H1 (cell line): Measurements from ENCODE around the gene CSNK1G2. TPM values are rescaled to one million over a fixed set of nuclear protein-coding genes. Genes with fewer than 3 reads are reported as not detected.

Experiments
- CTCF ChIA-PET: fragments of 300-600 bp; sonication (Branson Sonifier 250); formaldehyde crosslinking; loops from one replicate; lab custom pipeline; 2021; ENCODE audit not compliant: partially characterized antibody; lab: Charles Lee
- POLR2A ChIA-PET: fragments of 300-600 bp; sonication (Branson Sonifier 250); formaldehyde crosslinking; loops from one replicate; lab custom pipeline; 2021; ENCODE audit warnings: inconsistent platforms; ENCODE audit not compliant: partially characterized antibody; lab: Charles Lee
- DNase-seq, 2 experiments: peaks; one replicate each; pipeline versions ENCODE4 v3.0.0 to v3.0.0-alpha.2; 2010 to 2022; ENCODE audit warnings: low spot score in 2 of 2, low read depth in 1 of 2, mixed read lengths in 1 of 2
- FAIRE-seq: peaks from 2 replicates; lab custom pipeline; 2011; peaks lifted over from hg19 to GRCh38; lab: Jason Lieb, UNC
- H2AFZ ChIP-seq: 2 replicates; pipeline ENCODE4 v1.8.1; 2012; ENCODE audit warnings: low read length, inconsistent platforms
- H2AK5ac ChIP-seq: 2 replicates; pipeline ENCODE4 v1.6.1; 2013; ENCODE audit warnings: low read depth, low read length
- H2BK120ac ChIP-seq: replicated peaks from 2 replicates; pipeline ENCODE3; 2013; ENCODE audit warnings: low read depth, low read length, inconsistent platforms
- H2BK12ac ChIP-seq: 2 replicates; pipeline ENCODE4 v1.6.1; 2013; ENCODE audit warnings: low read depth, low read length
- H2BK15ac ChIP-seq: 2 replicates; pipeline ENCODE4 v1.6.1; 2013; ENCODE audit warnings: low read length
- H2BK20ac ChIP-seq: 2 replicates; pipeline ENCODE4 v1.6.1; 2013; ENCODE audit warnings: low read length
- H2BK5ac ChIP-seq: 2 replicates; pipeline ENCODE4 v1.6.1; 2013; ENCODE audit warnings: low read depth, low read length
- H3K14ac ChIP-seq: 2 replicates; pipeline ENCODE4 v1.6.1; 2013; ENCODE audit warnings: inconsistent platforms; ENCODE audit not compliant: insufficient read length
- H3K18ac ChIP-seq: 2 replicates; pipeline ENCODE4 v1.6.1; 2013; ENCODE audit warnings: low read length; ENCODE audit errors: extremely low read depth
- H3K23ac ChIP-seq: 2 replicates; pipeline ENCODE4 v1.6.1; 2013; ENCODE audit warnings: inconsistent platforms; ENCODE audit not compliant: insufficient read length
- H3K23me2 ChIP-seq: 2 replicates; pipeline ENCODE4 v1.6.1; 2013; ENCODE audit warnings: low read depth, low read length
- H3K27ac ChIP-seq: 2 replicates; pipeline ENCODE4 v1.6.1; 2011; ENCODE audit warnings: low read depth, low read length, inconsistent platforms
- H3K27me3 ChIP-seq, 4 experiments: replicated peaks in 1 of 4; 1 replicate in 1 of 4; 2 replicates in 3 of 4; pipeline versions ENCODE4 v1.6.1 to v1.8.1; 2011 to 2013; ENCODE audit warnings: low read length in 3 of 4, mild to moderate bottlenecking in 3 of 4, inconsistent platforms in 2 of 4, mixed read lengths in 2 of 4, moderate library complexity in 1 of 4; ENCODE audit not compliant: control insufficient read depth in 3 of 4, insufficient read depth in 3 of 4; ENCODE audit errors: extremely low read depth in 1 of 4
- H3K36me3 ChIP-seq, 4 experiments: 2 replicates each; pipeline versions ENCODE4 v1.6.1 to v1.8.1; 2011 to 2013; ENCODE audit warnings: mild to moderate bottlenecking in 4 of 4, low read length in 3 of 4, moderate library complexity in 2 of 4, control low read depth in 1 of 4, inconsistent platforms in 1 of 4; ENCODE audit not compliant: insufficient read depth in 4 of 4, control insufficient read depth in 2 of 4
- H3K4ac ChIP-seq: replicated peaks from 2 replicates; pipeline ENCODE3; 2013; ENCODE audit warnings: low read length, low read depth, mixed read lengths, inconsistent platforms; ENCODE audit not compliant: insufficient read length
- H3K4me1 ChIP-seq, 4 experiments: replicated peaks in 1 of 4; 1 replicate in 1 of 4; 2 replicates in 3 of 4; pipeline versions ENCODE4 v1.6.1 to v1.8.1; 2011 to 2013; ENCODE audit warnings: low read length in 3 of 4, inconsistent platforms in 2 of 4, mixed read lengths in 1 of 4; ENCODE audit not compliant: insufficient read depth in 4 of 4, control insufficient read depth in 3 of 4
- H3K4me2 ChIP-seq, 2 experiments: 2 replicates each; pipeline versions ENCODE4 v1.6.1 to v1.8.1; 2011 to 2013; ENCODE audit warnings: low read depth in 2 of 2, low read length in 2 of 2, control low read depth in 1 of 2, inconsistent platforms in 1 of 2, mild to moderate bottlenecking in 1 of 2; ENCODE audit not compliant: insufficient read depth in 1 of 2
- H3K4me3 ChIP-seq, 4 experiments: fragments of 200-600, 300-600 bp in 1 of 4; sonication (generic), shearing (Covaris generic), sonication (Bioruptor Twin) in 1 of 4; 2 replicates each; pipeline versions ENCODE4 v1.5.1 to v1.8.1; 2011 to 2016; ENCODE audit warnings: low read length in 4 of 4, low read depth in 3 of 4, control low read depth in 2 of 4, inconsistent platforms in 2 of 4, mild to moderate bottlenecking in 2 of 4, mixed read lengths in 1 of 4, moderate library complexity in 1 of 4; ENCODE audit not compliant: insufficient read depth in 2 of 4; ENCODE audit errors: extremely low read depth in 1 of 4
- H3K56ac ChIP-seq: replicated peaks from 2 replicates; pipeline ENCODE3; 2013; ENCODE audit warnings: low read depth, mild to moderate bottlenecking, mixed read lengths, low read length, inconsistent platforms; ENCODE audit not compliant: insufficient read length
- H3K79me1 ChIP-seq: 2 replicates; pipeline ENCODE4 v1.6.1; 2013; ENCODE audit warnings: low read depth, low read length, control low read depth
- H3K79me2 ChIP-seq, 2 experiments: 2 replicates each; pipeline versions ENCODE4 v1.6.1 to v1.8.1; 2012 to 2013; ENCODE audit warnings: low read length in 2 of 2, mild to moderate bottlenecking in 2 of 2, inconsistent platforms in 1 of 2; ENCODE audit not compliant: insufficient read depth in 2 of 2, control insufficient read depth in 1 of 2
- H3K9ac ChIP-seq, 4 experiments: replicated peaks in 1 of 4; 1 replicate in 1 of 4; 2 replicates in 3 of 4; pipeline versions ENCODE4 v1.6.1 to v1.8.1; 2011 to 2013; ENCODE audit warnings: low read depth in 3 of 4, low read length in 3 of 4, control low read depth in 2 of 4, mild to moderate bottlenecking in 2 of 4, moderate library complexity in 2 of 4, inconsistent platforms in 1 of 4; ENCODE audit errors: extremely low read depth in 1 of 4
- H3K9me3 ChIP-seq, 2 experiments: 2 replicates each; pipeline versions ENCODE4 v1.6.1 to v1.8.1; 2012 to 2013; ENCODE audit warnings: mild to moderate bottlenecking in 2 of 2, moderate library complexity in 2 of 2, control low read depth in 1 of 2, inconsistent platforms in 1 of 2, low read depth in 1 of 2, low read length in 1 of 2, mixed read lengths in 1 of 2; ENCODE audit not compliant: insufficient read depth in 2 of 2
- H4K20me1 ChIP-seq, 2 experiments: replicated peaks in 1 of 2; 2 replicates each; pipeline versions ENCODE3 to v1.8.1; 2011 to 2013; ENCODE audit warnings: inconsistent platforms in 2 of 2, low read length in 2 of 2, mild to moderate bottlenecking in 1 of 2; ENCODE audit not compliant: insufficient read depth in 2 of 2, control insufficient read depth in 1 of 2
- H4K5ac ChIP-seq: 2 replicates; pipeline ENCODE4 v1.6.1; 2013; ENCODE audit warnings: low read length, low read depth, mixed read lengths, inconsistent platforms; ENCODE audit not compliant: insufficient read length
- H4K8ac ChIP-seq: 2 replicates; pipeline ENCODE4 v1.8.0; 2013; ENCODE audit warnings: mild to moderate bottlenecking, moderate library complexity, low read length, inconsistent platforms; ENCODE audit not compliant: insufficient read depth; ENCODE audit errors: extremely low read depth
- H4K91ac ChIP-seq: replicated peaks from 2 replicates; pipeline ENCODE3; 2013; ENCODE audit warnings: low read length, mixed read lengths, inconsistent platforms; ENCODE audit not compliant: insufficient read length
- SIX5 ChIP-seq: IDR thresholded peaks from 2 replicates; pipeline ENCODE4 v1.6.1; 2011; ENCODE audit warnings: mild to moderate bottlenecking, low read depth, low read length
- TEAD4 ChIP-seq: IDR thresholded peaks from 2 replicates; pipeline ENCODE4 v1.6.1; 2012; ENCODE audit warnings: low read depth, low read length, inconsistent platforms, mixed read lengths
- WGBS, 2 experiments: shearing (Covaris generic) in 1 of 2; methylation state at CpG; one replicate each; pipeline versions ENCODE4 v1.1.6 to v1.1.7; 2013 to 2015; ENCODE audit warnings: low lambda C conversion rate in 2 of 2, mixed read lengths in 2 of 2, inconsistent platforms in 1 of 2, low coverage in 1 of 2, missing lambda C conversion rate in 1 of 2; ENCODE audit not compliant: insufficient replicate concordance in 2 of 2, insufficient coverage in 1 of 2, insufficient read length in 1 of 2; ENCODE audit errors: extremely low coverage in 1 of 2, missing lambda C conversion rate in 1 of 2; 5-methylcytosine and 5-hydroxymethylcytosine counted together
- polyA plus RNA-seq, 7 experiments: library from polyadenylated mRNA; depleted of rRNA in 3 of 7; stranded (reverse) in 5 of 7; unstranded in 2 of 7; fragments of >200 nt in 5 of 7; fragments of 200-250 nt in 2 of 7; gene quantifications; 1 replicate in 5 of 7; 2 replicates in 1 of 7; 4 replicates in 1 of 7; pipeline versions ENCODE4 v1.2.1 to v1.2.3, GENCODE V29; 2011 to 2013; ENCODE audit warnings: missing spikeins in 2 of 7, mixed read lengths in 2 of 7
- total RNA-seq: library from RNA; stranded (reverse); fragmentation: NEBNext Ultra II Directional; extraction: Animal tissue kit (Norgen Biotek cat#: 25700); gene quantifications from 2 replicates; pipeline ENCODE4 v1.2.1, GENCODE V29; 2021
- TF ChIP-seq, protein P1 (sequence below): IDR thresholded peaks from 2 replicates; pipeline ENCODE4 v1.6.1; 2012; ENCODE audit warnings: inconsistent platforms
- TF ChIP-seq, protein P2 (sequence below): IDR thresholded peaks from 2 replicates; pipeline ENCODE4 v1.6.1; 2011; ENCODE audit warnings: low read length, improper control_type of control experiment

Gene CSNK1G2
- total and polyA plus RNA-seq, 2 of the 8 experiments (the other 6 are each of a cell fraction or from before 2014, with no cell fraction given): 99.5 to 130 TPM

DNA sequence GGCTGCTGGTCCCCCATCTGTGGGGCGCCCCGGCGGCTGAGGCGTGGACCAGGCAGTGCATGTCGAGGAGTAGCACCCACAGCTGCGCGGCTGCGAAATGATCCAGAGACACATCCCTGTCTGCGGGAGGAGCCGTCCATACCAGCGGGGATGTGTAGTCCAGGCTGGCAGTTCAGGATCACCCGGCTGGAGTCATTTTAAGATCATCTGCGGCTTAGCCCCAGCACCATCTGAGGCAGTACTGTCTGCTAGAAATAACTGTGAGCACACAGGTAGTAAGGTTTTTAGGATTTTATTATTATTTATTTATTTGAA is 32.7 kb upstream of the CSNK1G2 start:
- no peak overlapping the region for H4K5ac ChIP-seq
- no peak for FAIRE-seq
- peaks cover 9 to 29% of the 10 kb centered on the region in 2 experiments for H4K20me1 ChIP-seq
- no peak overlapping the region for H3K27ac ChIP-seq
- ChIA-PET CTCF (interaction anchor here (1.4 to 2.5 kb wide), 2 partner anchors 10 to 112 kb away, joined by 3 to 8 read pairs; no protein-coding TSS in a partner anchor), POLR2A (interaction anchor here (1.4 kb wide), 1 partner anchor 44 kb away, joined by 3 read pairs; no protein-coding TSS in a partner anchor)
- no peak overlapping the region for H3K4me3 ChIP-seq
- peaks cover 13 to 70% of the 10 kb centered on the region in 2 experiments; a peak in 3 of 4 replicates for H3K79me2 ChIP-seq
- H4K91ac ChIP-seq: no peak overlapping the region
- H3K56ac ChIP-seq: no peak overlapping the region
- no peak overlapping the region for H3K14ac ChIP-seq
- H4K8ac ChIP-seq: peak overlapping the region; percentile 51; the same call in 1 of the 2 replicates
- H3K4me2 ChIP-seq: no peak overlapping the region
- no peak overlapping the region for H2AK5ac ChIP-seq
- no peak overlapping the region for H2BK5ac ChIP-seq
- H3K23ac ChIP-seq: no peak overlapping the region
- no peak overlapping the region for H3K9ac ChIP-seq
- H2BK15ac ChIP-seq: no peak overlapping the region
- H3K36me3 ChIP-seq: peaks cover 0 to 16% (median 6%) of the 10 kb centered on the region in 4 experiments; a peak in 3 of 8 replicates
- H2AFZ ChIP-seq: no peak overlapping the region
- no peak overlapping the region for H2BK12ac ChIP-seq
- DNase-seq: no peak
- H3K27me3 ChIP-seq: no peaks in the 10 kb centered on the region
- TF ChIP-seq, protein P1, sequence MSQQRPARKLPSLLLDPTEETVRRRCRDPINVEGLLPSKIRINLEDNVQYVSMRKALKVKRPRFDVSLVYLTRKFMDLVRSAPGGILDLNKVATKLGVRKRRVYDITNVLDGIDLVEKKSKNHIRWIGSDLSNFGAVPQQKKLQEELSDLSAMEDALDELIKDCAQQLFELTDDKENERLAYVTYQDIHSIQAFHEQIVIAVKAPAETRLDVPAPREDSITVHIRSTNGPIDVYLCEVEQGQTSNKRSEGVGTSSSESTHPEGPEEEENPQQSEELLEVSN: no peak
- no peak for TF ChIP-seq SIX5
- TF ChIP-seq, protein P2, sequence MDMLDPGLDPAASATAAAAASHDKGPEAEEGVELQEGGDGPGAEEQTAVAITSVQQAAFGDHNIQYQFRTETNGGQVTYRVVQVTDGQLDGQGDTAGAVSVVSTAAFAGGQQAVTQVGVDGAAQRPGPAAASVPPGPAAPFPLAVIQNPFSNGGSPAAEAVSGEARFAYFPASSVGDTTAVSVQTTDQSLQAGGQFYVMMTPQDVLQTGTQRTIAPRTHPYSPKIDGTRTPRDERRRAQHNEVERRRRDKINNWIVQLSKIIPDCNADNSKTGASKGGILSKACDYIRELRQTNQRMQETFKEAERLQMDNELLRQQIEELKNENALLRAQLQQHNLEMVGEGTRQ: no peak
- no peak for TF ChIP-seq TEAD4
- H3K18ac ChIP-seq: no peak overlapping the region
- no peak overlapping the region for H2BK120ac ChIP-seq
- peaks cover 21% of the 10 kb centered on the region for H3K79me1 ChIP-seq
- no peak overlapping the region for H2BK20ac ChIP-seq
- peaks cover 3% of the 10 kb centered on the region for H3K23me2 ChIP-seq
- H3K4me1 ChIP-seq: peaks cover 0 to 9% (median 8%) of the 10 kb centered on the region in 4 experiments; a peak in 5 of 7 replicates
- 97% methylated on average over 13 of the region's 13 CpGs; no CpG with 5 or more reads in 1 of the 2 experiments for WGBS, 2 experiments
- peak overlapping the region; percentile 53 for H3K4ac ChIP-seq
- H3K9me3 ChIP-seq: no peaks in the 10 kb centered on the region
